NCI-H2196 treated with DMSO at 0.1 percent for 48 hours (cell line): ENCODE measurements around the gene PRF1.

Experiments
- DNase-seq: peaks from one replicate; lab custom pipeline; 2025; ENCODE audit not compliant: unreplicated experiment; lab: John Stamatoyannopoulos, UW

Gene PRF1

DNA sequence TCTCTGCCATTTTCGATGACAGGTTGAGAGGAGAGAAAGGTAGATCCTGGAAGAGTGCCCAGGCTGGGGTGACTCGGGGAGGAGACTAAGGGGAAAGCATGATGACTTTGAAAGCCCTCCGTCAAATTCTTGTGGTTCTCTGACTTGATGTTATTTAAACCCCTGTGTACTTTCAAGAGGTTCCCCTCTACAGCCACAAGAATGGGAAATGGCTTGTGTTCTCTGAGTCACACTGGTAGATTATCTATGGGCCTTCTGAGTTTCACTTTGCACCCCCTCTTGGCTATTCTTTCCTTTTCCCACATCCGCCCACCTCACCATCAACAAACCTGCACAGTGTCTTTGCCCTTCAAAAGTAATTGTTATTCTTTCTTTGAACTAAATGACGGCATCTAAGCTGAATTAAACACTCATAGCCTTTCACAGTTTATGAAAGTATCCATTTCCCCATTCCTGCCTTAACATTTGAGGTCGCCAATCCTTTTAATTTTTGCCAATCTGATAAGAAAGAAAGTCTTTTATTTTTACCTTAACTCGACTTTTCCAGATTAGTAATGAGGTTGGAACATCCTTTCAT lies 24.1 kb downstream of the PRF1 start:
- DNase-seq = peak; percentile 14

DNA sequence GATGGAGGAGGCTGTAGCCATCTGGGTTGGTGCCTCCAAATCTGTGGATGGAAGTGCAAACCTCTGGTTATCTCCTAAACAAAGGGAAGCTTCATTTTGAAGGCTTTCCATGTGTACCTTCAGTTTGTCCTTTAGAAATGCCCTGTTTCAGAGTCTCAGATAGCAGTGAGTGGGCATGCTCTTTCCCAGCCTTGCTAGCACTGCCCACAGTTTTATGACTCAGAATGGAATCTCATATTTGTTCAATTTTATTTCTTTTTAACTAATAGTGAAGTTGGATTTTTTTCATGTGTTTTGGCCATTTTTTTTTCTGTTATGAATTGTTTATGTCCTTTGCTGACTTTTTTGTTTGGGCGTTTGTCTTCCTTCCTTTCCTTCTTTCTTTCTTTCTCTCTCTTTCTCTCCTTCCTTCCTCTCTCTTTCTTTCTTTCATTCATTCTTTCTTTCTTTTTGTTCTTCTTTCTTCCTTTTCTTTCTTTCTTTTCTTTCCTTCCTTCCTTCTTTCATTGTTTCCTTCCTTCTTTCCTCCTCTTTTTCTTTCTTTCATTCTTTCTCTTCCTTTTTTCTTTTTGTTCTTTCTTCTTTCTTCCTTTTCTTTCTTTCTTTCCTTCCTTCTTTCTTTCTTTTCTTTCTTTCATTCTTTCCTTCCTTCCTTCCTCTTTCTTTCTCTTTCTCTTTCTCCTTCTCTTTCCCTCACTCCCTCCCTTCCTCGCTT lies 25.6 kb downstream of the PRF1 start:
- DNase-seq = no peak

DNA sequence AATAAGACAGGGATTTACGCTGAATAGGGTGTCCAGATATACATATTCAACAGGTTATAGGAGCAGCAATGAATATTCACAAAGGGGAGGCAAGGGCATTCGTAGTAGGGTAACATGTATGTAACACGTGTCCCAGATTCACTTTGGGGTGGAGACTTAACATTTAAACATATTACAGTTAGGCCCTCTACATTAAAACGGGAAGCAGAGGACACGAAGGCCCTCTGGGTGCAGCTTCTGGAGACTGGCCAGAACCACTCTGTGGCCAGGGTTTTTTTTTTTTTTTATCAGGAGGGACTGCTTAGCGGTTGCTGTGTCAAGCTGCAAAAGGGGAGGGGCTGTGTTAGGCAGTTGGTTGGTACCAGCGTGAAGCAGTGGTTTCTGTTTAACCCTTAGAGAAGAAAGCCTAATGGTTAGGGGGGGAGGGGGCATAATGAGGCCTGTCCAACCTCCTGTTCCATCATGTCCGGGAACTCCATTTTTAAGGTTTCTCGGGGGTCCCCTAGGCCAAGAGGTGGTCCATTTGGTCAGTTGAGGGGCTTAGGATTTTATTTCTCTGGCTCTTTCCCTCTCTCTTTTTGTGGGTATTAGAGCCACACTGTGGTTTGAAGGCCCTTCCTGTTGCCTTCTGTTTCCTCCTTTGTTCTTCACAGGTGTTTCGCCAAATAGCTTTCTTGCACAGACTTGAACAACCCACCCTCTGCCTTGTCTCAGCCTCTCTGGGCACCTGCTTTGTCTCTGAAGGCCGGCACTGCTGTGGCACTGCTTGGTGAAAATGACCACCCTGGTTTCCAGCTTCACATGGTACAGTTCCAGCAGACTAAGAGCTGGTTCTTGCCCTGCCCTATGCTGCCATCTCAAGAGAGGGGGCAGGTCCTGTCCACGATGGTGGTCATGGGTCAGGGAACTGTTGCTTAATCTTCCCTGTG lies 26.4 kb downstream of the PRF1 start:
- DNase-seq = peak; percentile 18

DNA sequence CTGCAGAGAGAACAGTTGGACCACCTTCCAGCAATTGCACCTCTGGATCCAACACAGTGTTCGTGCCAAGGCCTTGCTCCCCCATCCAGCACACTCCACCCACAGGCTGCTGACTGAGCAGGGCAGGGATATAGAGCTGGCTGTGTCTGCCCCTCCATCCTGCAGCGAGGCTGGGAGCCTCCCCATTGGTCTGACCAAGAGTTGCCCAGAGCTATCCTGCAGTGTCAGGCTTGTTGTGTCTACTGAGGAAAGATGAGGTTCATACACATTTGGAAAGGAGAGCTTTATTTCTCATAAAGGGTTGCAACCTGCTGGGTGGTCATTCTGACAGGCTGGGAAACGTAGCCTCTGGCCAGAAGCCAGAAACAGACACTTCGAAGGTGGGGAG lies 27.1 kb downstream of the PRF1 start:
- DNase-seq = no peak

DNA sequence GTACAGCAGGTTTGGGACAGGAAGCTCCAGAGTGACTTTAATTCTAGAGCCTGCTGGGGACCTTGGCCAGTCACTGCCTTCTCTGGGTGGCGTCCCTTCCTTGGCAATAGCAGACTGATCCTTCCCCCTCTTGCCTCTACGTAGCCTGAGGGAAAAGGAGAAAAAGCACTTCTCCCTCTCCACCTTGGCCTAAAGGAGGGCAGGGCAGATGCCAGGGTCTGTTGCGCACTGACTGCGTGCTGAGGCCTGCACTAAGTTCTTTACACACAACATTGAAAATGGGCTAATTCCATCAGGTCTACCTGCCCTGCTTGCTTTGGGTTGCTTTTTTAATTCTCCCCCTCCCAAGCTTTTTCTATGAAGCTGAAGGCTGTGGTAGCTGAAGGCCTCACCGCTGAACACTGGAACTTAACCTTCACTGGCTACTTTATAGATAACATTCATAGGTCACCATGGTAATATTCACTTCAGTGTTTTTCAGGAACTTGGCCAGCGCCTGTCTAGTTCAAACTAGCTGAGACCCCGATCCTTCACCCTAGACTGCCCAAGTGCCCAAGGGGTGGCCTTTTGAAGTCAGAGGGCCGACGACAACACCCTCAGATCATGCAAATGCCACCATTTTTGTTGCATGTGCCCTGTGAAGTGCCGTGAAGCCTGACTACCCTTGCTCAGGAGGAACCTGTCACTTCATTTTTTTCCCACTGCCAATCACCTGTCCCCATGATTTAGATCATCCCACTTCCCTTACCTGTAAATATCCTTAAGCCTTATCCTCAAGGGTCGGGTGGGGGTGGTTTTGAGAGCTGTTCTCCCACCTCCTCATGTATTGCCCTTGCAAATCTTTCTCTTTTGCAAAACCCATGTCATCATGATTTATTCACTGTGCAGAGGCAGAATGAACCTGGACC lies 28.7 kb downstream of the PRF1 start:
- no peak for DNase-seq

DNA sequence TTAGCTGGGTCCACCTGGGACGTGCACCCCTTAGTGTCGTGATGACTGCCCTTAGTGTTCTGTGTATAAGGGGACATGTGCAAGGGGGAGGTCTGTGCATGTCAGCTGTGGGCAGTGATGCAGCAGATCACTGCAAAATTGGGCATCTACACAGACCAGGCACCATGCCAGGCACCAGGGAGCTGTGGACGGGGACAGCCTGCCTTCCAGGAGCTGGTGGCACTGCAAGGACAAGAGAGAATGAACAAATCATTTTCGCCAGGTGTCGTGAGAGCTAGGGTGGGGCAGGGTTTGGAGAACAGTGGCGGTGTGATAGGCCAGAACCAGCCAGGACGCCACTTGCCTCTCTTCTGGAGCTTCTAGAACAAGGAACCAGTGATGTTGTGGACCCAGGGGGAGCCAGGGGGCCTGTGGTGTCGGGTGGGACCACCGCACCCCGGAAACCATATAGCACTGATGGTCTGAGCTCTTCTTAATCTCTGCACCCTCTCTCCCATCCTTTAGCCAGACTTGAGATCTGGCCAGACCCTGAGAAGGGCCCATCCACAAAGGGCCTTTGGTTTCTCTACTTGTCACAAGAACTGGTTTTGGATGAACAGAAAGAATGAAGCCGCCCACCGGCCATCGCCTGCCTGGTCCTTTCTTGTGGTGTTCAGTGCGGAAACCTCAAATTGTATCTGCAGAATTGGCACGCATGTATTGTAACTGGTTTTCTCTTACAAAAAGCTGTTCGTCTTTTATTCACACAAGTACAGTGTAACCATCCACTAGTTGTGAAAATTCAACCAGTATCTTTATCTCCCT lies 30.7 kb downstream of the PRF1 start:
- no peak for DNase-seq

DNA sequence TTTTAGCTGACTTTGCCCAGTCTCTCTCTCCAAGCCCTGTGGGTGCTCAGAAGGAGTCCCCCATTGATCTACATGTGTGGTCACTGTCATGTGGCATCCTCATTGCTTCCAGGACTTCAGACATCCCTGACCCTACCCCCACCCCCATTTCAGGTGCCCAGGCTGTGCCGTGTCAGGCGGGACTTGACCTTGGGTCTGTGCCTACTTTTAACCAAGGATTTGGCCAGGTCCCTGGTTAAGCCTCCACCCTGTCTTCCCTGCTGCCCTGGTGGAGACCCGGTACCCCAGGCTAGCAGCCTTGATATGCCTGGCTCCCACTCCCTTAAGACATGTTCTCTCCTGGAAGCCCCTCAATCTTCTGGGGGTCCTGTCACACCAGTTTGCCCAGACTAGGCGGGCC lies 31.3 kb downstream of the PRF1 start:
- no peak for DNase-seq

DNA sequence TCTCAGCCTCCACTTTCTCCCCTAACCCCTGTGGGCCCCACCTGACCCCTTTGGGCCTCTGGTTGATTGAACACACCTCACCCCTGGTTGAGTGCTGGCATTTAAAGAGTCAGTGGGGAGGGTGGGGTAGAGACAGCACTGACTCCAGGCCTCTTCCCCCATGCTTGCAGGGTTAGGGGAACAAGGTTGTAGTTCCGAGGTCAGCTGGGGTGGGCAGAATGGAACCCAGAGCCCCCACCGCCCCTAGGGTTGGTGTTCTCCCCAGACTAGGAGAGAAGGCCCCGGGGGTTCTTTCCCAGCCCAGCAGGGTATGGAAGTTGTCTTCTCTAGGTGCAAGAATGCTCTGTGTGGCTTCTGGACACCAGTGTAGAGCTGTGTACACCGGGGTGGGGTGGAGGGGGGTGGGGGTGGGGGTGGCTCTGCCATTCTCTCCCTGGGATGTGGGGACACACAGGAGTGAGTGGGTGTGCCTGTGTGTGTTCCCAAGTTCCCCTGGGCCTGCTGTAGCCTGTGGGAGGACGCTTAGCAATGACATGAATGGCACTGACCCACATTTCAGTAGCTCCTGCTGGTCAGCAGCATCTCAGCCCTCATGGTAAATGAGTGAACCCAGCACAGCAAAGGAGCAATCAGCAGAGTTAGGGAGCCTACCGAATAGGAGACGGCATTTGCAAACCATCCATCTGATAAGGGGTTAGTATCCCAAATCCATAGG lies 33.6 kb downstream of the PRF1 start:
- DNase-seq = no peak

DNA sequence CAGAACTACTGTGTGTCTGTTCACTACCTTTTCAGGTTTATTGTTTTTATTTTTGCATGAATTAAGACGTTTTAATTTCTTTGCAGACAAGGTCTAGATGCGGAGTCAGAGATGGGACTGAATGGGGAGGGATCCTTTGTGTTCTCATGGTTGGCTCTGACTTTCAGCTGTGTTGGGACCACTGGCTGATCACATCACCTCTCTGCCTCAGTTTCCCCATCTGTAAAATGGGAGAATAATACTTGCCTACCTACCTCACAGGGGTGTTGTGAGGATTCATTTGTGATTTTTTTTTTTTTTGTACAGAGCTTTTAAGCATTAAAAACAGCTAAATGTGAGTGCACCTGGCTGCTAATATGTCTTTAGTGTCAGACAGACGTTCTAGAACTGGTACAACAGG lies 34.4 kb downstream of the PRF1 start:
- DNase-seq = no peak

DNA sequence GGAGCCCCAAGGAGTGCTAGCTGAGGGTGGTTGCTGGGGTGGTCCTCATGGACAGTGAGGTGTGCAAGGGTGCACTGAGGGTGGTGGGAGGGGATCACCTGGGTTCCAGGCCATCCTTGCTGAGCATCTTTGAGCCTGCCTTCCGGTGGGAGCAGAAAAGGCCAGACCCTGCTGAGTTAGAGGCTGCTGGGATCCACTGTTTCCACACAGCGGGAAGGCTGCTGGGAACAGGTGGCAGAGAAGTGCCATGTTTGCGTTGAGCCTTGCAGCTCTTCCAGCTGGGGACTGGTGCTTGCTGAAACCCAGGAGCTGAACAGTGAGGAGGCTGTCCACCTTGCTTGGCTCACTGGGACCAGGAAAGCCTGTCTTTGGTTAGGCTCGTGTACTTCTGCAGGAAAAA lies 34.9 kb downstream of the PRF1 start:
- no peak for DNase-seq

DNA sequence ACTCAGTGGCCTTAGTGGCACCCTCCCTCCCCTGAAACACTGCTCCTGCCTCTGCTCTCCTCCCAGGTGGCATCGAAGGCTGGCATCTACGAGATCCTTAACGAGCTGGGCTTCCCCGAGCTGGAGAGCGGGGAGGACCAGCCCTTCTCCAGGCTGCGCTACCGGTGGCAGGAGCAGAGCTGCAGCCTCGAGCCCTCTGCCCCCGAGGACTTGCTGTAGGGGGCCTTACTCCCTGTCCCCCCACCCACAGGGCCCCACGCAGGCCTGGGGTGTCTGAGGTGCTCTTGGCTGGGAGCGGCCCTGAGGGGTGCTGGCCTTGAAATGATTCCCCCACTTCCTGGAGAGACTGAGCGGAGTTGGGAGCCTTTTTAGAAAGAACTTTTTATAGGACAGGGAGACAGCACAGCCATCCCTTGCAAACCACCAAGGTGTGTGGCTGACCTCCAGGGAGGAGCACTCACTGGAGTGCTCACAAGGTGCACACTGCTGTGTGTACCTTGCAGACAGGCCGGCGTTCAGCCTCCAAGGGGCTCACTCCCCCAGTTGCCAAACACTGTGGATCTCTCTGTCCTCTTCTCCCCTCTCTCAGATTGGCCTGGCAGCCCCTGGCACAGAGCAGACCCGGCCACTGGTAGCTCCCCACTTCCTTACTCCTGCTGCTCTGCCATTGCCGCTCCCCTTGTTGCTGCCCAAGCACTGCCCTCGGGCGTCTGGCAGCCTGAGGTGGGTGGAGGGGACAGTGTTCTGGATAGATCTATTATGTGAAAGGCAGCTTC lies 35.8 kb downstream of the PRF1 start:
- no peak for DNase-seq

DNA sequence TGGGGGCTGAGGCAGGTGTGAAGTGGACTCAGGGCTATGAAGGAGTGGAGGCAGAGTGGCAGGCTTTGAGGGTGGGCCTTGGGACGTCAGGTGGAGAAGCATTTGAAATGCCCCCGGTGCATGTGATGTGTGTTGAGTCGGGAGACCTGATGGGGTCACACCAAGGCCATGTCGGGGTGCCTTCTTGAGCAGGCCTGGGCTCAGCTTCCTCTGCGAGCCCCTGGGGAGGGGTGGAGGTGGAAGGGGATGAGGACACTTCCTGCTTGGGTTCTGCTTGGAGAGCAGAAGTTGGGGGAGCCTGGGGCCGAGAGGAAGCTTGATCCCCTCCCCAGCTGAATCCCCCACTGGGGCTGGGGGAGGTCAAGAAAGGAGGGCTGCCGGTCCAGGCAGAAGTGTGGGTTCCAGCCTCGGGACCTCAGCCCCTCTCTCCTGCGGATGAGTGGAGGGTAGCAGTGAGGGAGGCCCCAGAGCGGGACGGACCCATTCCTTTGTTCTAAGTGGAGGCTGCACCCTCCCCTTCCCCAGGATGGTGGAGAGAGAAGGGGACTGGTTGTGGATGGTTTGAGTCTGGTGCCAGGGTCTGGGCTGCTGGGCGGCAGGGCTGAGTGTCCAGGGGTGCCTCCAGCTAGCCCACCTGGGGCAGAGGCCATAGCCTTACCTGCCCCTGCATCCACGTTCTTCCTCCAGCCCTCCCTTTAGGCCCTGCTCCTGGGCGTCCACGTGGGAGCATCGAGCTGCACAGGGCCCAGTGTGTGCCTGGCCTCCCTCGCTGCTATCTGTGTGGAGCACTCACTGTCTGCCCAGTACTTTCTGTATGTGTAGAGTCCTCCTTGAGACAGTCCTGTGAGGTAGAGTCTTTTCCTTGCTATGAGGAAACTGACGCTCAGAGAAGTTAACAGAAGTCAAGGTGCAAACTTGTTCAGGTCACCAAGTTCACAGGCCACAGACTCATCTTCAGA lies 36.7 kb downstream of the PRF1 start:
- no peak for DNase-seq

DNA sequence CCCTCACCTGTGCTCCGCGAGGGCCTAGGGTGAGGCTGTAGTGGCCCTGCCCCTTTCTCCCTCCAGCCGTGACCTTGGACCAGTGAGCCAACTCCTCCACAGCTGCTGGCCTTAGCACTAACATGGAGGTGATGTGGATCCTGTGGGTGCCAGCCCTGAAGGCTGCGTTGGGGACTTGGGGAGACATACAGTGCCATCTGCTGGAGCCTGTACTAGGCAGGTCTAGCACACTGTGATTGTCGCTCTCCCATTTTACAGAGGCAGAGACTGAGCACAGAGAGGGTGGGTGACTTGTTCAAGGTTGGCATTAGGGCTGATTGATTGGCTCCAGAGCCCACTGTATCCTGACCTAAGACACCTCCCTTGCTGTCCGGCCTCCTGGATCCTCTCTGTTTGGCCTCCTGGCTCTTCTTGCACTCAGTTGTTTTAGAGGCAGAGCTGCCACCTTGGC lies 37.6 kb downstream of the PRF1 start:
- no peak for DNase-seq

DNA sequence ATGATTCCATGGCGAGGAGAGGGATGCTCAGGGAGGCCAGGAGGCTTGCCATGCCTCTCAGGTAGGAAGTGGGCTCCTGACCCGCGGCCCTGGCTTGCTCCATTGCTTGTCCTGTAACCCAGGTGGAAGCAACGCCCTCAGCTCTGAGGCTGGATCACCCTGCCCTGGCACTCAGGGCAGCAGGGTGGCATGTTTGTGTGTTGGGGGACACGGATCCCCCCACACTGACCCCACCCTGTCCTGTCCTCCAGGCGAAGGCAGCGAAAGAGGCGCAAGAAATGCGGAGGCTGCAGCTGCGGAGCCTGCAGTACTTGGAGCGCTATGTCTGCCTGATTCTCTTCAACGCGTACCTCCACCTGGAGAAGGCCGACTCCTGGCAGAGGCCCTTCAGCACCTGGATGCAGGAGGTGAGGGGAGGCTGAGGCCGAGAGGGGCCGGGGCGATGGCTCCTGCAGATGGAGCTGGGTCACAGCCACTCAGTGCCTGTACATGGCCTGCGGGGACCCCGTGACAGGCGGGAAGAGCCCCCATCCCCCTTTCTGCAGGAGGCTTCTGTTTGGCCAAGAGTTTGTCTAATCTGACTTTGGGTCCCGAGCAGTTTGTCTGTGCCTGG lies 38.3 kb downstream of the PRF1 start:
- DNase-seq = no peak

DNA sequence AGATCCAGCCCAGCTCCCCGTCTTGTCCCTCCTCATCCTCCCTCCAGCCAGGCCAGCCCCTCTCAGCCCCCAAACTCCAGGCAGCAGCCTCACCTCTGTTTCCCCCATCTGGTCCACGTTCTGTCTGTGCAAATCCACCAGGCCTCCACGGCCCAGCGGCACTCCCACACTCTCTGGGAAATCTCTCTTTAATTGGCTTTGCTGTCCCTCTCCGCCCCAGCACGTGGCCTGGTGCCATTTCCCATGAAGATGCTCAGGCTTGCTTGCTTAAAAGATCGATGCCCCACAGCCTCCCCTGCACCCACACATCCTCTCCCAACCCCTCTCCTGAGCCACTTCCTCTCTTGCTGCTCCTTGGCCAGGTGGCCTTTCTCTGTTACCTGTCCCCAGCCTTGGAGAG lies 39.3 kb downstream of the PRF1 start:
- DNase-seq = no peak

DNA sequence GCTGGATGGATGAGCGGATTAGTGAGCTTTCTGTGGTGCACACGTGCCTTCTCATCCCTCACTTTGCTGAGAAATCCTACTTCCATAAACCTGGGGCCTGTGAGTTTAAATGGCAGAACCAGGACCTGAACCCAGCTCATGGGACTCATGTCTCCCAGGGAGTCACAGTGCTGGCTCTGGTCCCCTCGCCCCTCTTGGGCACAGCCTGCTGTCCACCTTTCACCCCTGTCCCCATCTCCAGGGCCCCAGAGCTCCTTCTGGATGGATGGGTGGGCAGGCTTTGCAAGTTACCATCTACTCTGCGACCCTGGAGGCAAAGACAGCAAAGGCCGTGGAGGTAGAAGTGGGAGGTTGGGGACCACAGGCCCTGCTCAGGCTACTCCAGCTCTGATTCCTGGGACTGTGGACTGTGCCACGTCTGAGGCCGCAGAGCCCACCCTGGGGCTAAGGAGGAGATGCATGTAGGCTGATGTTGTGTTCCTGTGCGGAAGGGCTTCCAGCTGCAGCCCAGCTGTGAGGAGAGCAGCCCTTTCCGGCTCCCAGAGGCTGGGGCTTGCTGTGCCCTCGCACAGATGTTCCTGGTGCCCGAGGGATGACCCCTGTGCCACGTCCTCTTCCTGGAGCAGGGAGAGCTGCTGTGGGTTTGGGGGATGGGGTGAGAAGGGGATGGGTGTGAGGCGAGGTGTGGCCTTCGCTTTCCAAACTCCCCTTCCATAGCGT lies 40.3 kb downstream of the PRF1 start:
- no peak for DNase-seq

DNA sequence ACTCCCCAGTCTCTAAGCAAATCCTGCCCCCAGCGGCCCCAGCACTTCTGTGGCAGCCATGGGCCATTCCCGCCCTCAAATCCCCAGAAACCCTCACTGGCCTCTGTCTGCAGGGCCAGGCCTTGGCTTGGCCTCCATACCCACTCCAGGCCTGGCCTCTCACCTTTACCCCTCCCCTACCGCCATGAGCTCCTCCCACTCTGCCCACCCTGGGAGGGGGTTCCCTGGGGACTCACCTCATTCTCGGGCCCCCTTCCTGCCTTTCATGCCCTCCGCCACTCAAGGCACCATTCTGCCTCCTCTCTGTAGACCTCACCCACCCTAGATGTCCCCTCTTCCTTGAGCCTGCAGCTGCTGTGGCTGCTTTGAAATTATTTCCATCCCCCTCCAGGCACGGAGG lies 41.0 kb downstream of the PRF1 start:
- no peak for DNase-seq
